Esophagus muscularis mucosa (tissue), 4 donors: Measurements from ENCODE around the gene FBXO2.

Source experiments
- EP300 ChIP-seq: sonication (generic); formaldehyde crosslinking; IDR thresholded peaks from one replicate; pipeline ENCODE4 v1.6.1; 2017; ENCODE audit warnings: antibody characterized with exemption
- POLR2A ChIP-seq: fragments of 450-650 bp; IDR thresholded peaks from one replicate; pipeline ENCODE4 v1.6.1; 2017; ENCODE audit warnings: antibody characterized with exemption, moderate library complexity, mild to moderate bottlenecking, low read depth
- POLR2AphosphoS5 ChIP-seq, 2 donors: sonication (generic); formaldehyde crosslinking; IDR thresholded peaks; one replicate each; pipeline ENCODE4 v1.6.1; 2017; ENCODE audit warnings: antibody characterized with exemption in 2 of 2
- TF ChIP-seq, protein P1 (sequence below), 3 experiments: fragments of 200-600 bp in 2 of 3; fragments of 450-650 bp in 1 of 3; sonication (generic) in 2 of 3; IDR thresholded peaks; one replicate each; pipeline ENCODE4 v1.5.1; 2017 to 2019; ENCODE audit warnings: antibody characterized with exemption in 3 of 3, mild to moderate bottlenecking in 2 of 3, moderate library complexity in 1 of 3

DNA sequence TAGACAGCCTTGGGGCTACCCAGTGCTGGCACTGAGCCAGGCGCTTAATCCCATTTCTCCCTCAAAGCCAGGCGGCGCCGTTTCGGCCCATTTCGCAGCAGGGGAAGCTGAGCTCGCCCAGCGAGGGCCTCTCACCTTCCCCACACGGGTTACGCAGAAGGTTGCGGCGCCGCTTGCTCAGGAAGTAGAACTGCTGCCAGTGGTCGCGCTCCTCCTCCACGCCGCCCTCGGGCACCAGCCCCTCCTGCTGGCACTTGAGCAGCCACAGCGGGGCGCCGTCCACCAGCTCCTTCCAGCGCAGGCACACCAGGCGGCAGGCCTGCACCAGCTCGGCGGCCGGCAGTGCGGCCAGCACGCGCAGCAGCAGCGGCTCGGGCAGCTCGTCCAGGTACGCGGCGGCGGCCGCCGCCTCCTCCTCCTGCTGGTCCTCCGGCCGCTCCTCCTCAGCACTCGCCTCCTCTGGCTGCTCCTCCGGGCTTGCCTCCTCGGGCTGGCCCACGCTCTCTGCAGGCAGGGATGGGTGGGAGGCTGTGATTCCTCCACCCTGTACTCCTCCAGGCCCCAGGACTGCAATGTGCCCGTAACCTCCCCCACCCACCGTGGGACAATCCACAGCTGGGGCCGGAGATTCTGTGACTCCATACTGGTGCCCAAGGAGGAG lies 3.8 kb downstream of the FBXO2 start:
- TF ChIP-seq POLR2A (no peak), POLR2AphosphoS5 (IDR thresholded peaks at IDR 0.05) (peak in 1 of 2 donors; percentile 42), EP300 (no peak)
- TF ChIP-seq, protein P1, sequence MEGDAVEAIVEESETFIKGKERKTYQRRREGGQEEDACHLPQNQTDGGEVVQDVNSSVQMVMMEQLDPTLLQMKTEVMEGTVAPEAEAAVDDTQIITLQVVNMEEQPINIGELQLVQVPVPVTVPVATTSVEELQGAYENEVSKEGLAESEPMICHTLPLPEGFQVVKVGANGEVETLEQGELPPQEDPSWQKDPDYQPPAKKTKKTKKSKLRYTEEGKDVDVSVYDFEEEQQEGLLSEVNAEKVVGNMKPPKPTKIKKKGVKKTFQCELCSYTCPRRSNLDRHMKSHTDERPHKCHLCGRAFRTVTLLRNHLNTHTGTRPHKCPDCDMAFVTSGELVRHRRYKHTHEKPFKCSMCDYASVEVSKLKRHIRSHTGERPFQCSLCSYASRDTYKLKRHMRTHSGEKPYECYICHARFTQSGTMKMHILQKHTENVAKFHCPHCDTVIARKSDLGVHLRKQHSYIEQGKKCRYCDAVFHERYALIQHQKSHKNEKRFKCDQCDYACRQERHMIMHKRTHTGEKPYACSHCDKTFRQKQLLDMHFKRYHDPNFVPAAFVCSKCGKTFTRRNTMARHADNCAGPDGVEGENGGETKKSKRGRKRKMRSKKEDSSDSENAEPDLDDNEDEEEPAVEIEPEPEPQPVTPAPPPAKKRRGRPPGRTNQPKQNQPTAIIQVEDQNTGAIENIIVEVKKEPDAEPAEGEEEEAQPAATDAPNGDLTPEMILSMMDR (IDR thresholded peaks at IDR 0.05) = peak; percentile 71 to 80 (median 78)
